Stomach (tissue), 9 donors: ENCODE data around the gene RANBP6. TPM values are rescaled to one million over a fixed set of nuclear protein-coding genes. Genes with fewer than 3 reads are reported as not detected.

Experiments
- DNase-seq, 2 donors: peaks; one replicate each; pipeline versions ENCODE4 v3.0.0 to v3.0.0-alpha.2; 2013 to 2019
- H3K27ac ChIP-seq, 5 donors: fragments of 200-600 bp in 4 of 5; sonication (generic) in 4 of 5; one replicate each; pipeline ENCODE4 v1.5.1; 2013 to 2019; ENCODE audit warnings: mild to moderate bottlenecking in 1 of 5, moderate library complexity in 1 of 5
- H3K27me3 ChIP-seq, 3 donors: fragments of 200-600 bp; sonication (generic); one replicate each; pipeline ENCODE4 v1.5.1; 2017 to 2019; ENCODE audit warnings: mixed run types in 1 of 3
- H3K36me3 ChIP-seq, 4 donors: fragments of 200-600 bp; sonication (generic); 1 replicate in 3 of 4; 2 replicates in 1 of 4; pipeline ENCODE4 v1.5.1; 2016 to 2019
- H3K4me1 ChIP-seq, 4 donors: fragments of 200-600 bp; sonication (generic); one replicate each; pipeline ENCODE4 v1.5.1; 2016 to 2019
- H3K4me3 ChIP-seq, 4 donors: fragments of 200-600 bp; sonication (generic) in 3 of 4; one replicate each; pipeline ENCODE4 v1.5.1; 2016 to 2019; ENCODE audit warnings: mild to moderate bottlenecking in 1 of 4
- H3K9me3 ChIP-seq, 4 donors: fragments of 200-600 bp; sonication (generic); one replicate each; pipeline ENCODE4 v1.5.1; 2016 to 2019
- EP300 ChIP-seq: sonication (generic); formaldehyde crosslinking; IDR thresholded peaks from one replicate; pipeline ENCODE4 v1.6.1; 2017; ENCODE audit warnings: antibody characterized with exemption
- POLR2A ChIP-seq, 4 donors: fragments of 450-650 bp; IDR thresholded peaks; one replicate each; pipeline ENCODE4 v1.6.1; 2016; ENCODE audit warnings: antibody characterized with exemption in 4 of 4, control low read depth in 2 of 4, mild to moderate bottlenecking in 1 of 4, moderate library complexity in 1 of 4
- POLR2AphosphoS5 ChIP-seq, 3 donors: sonication (generic); formaldehyde crosslinking; IDR thresholded peaks; one replicate each; pipeline ENCODE4 v1.6.1; 2016; ENCODE audit warnings: antibody characterized with exemption in 3 of 3
- WGBS, 5 donors: extraction: QIAGEN DNeasy Blood & Tissue Kit in 3 of 5; methylation state at CpG; one replicate each; pipeline versions ENCODE4 v1.1.5 to v1.1.7; 2013 to 2018; 5-methylcytosine and 5-hydroxymethylcytosine counted together
- intact Hi-C: fragments of 100-400 bp; cut with DNase I; formaldehyde crosslinking; loops from one replicate; pipeline ENCODE4 v1.15.1; 2023; ENCODE audit warnings: low total_unique reads
- polyA plus RNA-seq, 3 donors: library from polyadenylated mRNA; stranded (reverse); fragments of 200-250 nt; gene quantifications; one replicate each; pipeline ENCODE4 v1.2.3, GENCODE V29; 2013
- total RNA-seq, 5 donors: library from RNA; depleted of rRNA; stranded (reverse); fragments of >200 nt; gene quantifications; one replicate each; pipeline versions ENCODE4 v1.1.0 to v1.2.3, GENCODE V29; 2014 to 2016
- TF ChIP-seq, protein P1 (sequence below), 7 experiments: fragments of 450-650 bp in 4 of 7; fragments of 200-600 bp in 3 of 7; sonication (generic) in 3 of 7; IDR thresholded peaks; one replicate each; pipeline ENCODE4 v1.5.1; 2016 to 2019; ENCODE audit warnings: antibody characterized with exemption in 7 of 7, control low read depth in 2 of 7, mild to moderate bottlenecking in 1 of 7
- donor health status: healthy with polysubstance abuse.
- donor health status: Bipolar disorder and iron deficiency.
- donor health status: healthy.

The RANBP6 gene
- total and polyA plus RNA-seq, 8 donors, result 1.7 to 34.8 (median 5.4) TPM

DNA sequence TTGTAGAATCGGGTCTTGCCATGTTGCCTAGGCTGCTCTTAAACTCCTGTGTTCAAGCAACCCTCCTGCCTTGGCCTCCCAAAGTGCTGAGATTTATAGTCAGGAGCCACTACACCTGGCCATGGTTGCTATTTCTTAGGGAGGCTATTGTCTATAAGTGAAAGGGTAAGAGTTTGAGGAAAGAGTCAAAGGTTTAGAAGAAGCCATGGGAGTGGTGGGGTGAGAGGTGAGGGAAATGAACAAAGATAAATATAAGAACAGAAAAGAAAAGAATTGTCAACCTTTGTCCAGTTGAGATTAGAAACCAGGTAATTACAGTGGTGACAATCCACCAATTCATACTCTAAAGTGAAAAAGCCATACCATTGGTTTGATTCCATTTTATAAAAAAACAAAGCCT lies 32.6 kb upstream of the RANBP6 start:
- Histone ChIP-seq H3K9me3 (no peaks in the 10 kb centered on the region), H3K36me3 (no peaks in the 10 kb centered on the region), H3K27ac (no peak overlapping the region), H3K4me3 (no peak overlapping the region), H3K27me3 (peaks cover 0 to 15% (median 0%) of the 10 kb centered on the region in 3 donors), H3K4me1 (no peaks in the 10 kb centered on the region)
- 70 to 88% (median 79%) methylated on average over 1 of the region's 1 CpG for WGBS, 5 donors
- TF ChIP-seq, protein P1, sequence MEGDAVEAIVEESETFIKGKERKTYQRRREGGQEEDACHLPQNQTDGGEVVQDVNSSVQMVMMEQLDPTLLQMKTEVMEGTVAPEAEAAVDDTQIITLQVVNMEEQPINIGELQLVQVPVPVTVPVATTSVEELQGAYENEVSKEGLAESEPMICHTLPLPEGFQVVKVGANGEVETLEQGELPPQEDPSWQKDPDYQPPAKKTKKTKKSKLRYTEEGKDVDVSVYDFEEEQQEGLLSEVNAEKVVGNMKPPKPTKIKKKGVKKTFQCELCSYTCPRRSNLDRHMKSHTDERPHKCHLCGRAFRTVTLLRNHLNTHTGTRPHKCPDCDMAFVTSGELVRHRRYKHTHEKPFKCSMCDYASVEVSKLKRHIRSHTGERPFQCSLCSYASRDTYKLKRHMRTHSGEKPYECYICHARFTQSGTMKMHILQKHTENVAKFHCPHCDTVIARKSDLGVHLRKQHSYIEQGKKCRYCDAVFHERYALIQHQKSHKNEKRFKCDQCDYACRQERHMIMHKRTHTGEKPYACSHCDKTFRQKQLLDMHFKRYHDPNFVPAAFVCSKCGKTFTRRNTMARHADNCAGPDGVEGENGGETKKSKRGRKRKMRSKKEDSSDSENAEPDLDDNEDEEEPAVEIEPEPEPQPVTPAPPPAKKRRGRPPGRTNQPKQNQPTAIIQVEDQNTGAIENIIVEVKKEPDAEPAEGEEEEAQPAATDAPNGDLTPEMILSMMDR (IDR thresholded peaks at IDR 0.05), result no peak
- TF ChIP-seq EP300, result no peak
- TF ChIP-seq POLR2A (IDR thresholded peaks at IDR 0.05), result no peak
- TF ChIP-seq POLR2AphosphoS5 (IDR thresholded peaks at IDR 0.05), result no peak
- intact Hi-C loops, result no loop called here
- DNase-seq, result no peak

DNA sequence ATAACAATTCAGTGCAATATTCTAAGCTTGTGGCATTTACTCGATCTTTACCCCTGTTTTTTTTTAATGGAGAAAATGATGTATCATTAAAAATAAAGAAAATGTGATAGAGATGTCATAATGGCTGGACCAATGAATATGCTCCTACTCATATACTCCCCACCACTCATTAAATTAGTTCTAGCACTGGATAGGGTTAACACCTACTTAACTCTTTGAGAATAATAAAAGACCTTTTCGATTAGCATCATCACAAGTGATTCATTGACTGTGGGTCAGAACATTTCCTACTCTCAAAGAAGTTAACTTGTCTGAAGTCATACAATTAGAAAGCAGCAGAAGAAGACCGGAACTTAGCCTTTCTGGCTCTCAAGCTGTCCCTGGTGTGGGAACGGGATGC lies 31.6 kb upstream of the RANBP6 start:
- Histone ChIP-seq H3K4me1 (no peaks in the 10 kb centered on the region), H3K27me3 (peaks cover 0 to 15% (median 0%) of the 10 kb centered on the region in 3 donors), H3K27ac (no peak overlapping the region), H3K4me3 (no peak overlapping the region), H3K36me3 (no peaks in the 10 kb centered on the region), H3K9me3 (no peaks in the 10 kb centered on the region)
- intact Hi-C loops, result no loop called here
- WGBS, 5 donors, result 82 to 89% (median 84%) methylated on average over 4 of the region's 4 CpGs
- TF ChIP-seq EP300, result no peak
- TF ChIP-seq POLR2A (IDR thresholded peaks at IDR 0.05), result no peak
- no peak for TF ChIP-seq POLR2AphosphoS5 (IDR thresholded peaks at IDR 0.05)
- TF ChIP-seq, protein P1 (IDR thresholded peaks at IDR 0.05), result no peak
- DNase-seq, result no peak

DNA sequence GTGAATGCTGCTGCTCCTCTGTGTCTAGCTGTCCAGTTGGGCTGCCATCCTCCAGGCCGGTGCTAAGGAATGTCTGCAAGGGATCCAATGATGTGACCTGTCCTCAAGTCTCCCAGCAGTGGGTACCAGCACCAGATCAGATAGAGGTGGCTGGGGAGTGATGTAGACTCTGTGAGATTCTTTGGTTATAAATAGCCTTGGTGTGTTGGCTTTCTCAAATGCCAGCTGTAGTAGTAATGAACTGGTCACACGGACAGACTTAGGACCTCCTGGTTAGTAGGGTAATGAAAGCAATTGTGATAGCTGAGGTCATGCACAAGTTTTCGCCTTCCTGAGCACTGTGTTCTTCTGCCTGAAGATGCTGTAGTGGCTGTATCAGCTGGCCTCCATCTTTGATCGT lies 29.9 kb upstream of the RANBP6 start:
- no peak overlapping the region for H3K4me3 ChIP-seq
- TF ChIP-seq EP300 (no peak), POLR2A (IDR thresholded peaks at IDR 0.05) (no peak), POLR2AphosphoS5 (IDR thresholded peaks at IDR 0.05) (no peak)
- TF ChIP-seq, protein P1 (IDR thresholded peaks at IDR 0.05), result no peak
- WGBS, 5 donors, result 88 to 95% (median 90%) methylated on average over 4 of the region's 4 CpGs
- no peaks in the 10 kb centered on the region for H3K36me3 ChIP-seq
- H3K27ac ChIP-seq, result no peak overlapping the region
- no peak for DNase-seq
- H3K4me1 ChIP-seq, result no peaks in the 10 kb centered on the region
- intact Hi-C loops, result no loop called here
- H3K27me3 ChIP-seq, result peaks cover 0 to 15% (median 0%) of the 10 kb centered on the region in 3 donors
- H3K9me3 ChIP-seq, result no peaks in the 10 kb centered on the region

DNA sequence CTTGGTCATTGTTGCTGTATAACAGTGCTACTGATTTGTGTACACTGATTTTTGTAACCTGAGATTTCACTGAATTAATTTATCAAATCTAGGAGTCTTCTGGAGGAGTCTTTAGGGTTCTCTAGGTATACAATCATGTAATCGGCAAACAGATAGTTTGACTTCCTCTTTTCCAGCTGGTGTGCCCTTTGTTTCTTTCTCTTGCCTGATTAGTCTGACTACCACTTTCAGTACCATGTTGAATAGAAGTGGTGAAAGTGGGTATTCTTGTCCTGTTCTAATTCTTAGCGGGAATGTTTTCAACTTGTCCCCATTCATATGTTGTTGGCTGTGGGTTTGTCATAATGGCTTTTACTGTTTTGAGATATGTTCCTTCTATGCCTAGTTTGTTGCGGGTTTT lies 24.7 kb upstream of the RANBP6 start:
- TF ChIP-seq, protein P1 (IDR thresholded peaks at IDR 0.05), result no peak
- TF ChIP-seq POLR2AphosphoS5 (IDR thresholded peaks at IDR 0.05), result no peak
- TF ChIP-seq POLR2A (IDR thresholded peaks at IDR 0.05), result no peak
- no peak for TF ChIP-seq EP300
- intact Hi-C loops, result no loop called here
- no peaks in the 10 kb centered on the region for H3K4me1 ChIP-seq
- WGBS, 5 donors, result 82 to 91% (median 88%) methylated on average over 3 of the region's 3 CpGs
- no peak for DNase-seq
- no peaks in the 10 kb centered on the region for H3K27me3 ChIP-seq
- no peaks in the 10 kb centered on the region for H3K36me3 ChIP-seq
- no peaks in the 10 kb centered on the region for H3K9me3 ChIP-seq
- H3K27ac ChIP-seq, result no peak overlapping the region
- no peak overlapping the region for H3K4me3 ChIP-seq
